G401.6 (cell line): ENCODE results near the gene KLHL15.
"Not testable (repeated sequence)": the region's sequence is repeated elsewhere in the genome, so short reads cannot be mapped to it uniquely, and the experiment has no call there.

Experiments
- FAIRE-seq: peaks from 2 replicates; lab custom pipeline; 2012; peaks lifted over from hg19 to GRCh38; lab: Jason Lieb, UNC

KLHL15 gene

GRCh38 chrX:24014388-24015018 is 12.5 kb downstream of the KLHL15 start:
- FAIRE-seq: no peak

GRCh38 chrX:24012266-24012665 is 14.7 kb downstream of the KLHL15 start:
- FAIRE-seq: no peak

DNA sequence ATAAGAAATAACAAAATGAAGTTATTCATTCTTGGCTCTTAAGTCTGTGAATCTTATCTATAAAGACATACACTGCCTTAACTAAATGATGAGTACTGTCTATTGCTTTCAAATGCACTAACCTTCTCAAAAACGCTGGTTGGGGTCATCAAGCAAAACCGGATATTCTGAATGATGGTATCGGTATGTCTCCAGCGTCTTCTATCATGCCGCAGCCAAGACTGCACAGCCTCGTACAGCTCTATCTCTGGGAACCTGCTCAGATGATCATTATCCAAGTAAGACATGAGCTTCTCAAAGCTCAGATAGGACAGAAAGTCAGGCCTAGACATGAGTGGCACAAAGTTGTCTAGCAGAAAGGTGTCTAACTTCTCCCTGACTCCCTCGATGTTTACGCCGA is 21.1 kb downstream of the KLHL15 start:
- FAIRE-seq: no peak

- no peak for FAIRE-seq
Measured at GRCh38 chrX:24005028-24005427, 22.0 kb downstream of the KLHL15 start.

DNA sequence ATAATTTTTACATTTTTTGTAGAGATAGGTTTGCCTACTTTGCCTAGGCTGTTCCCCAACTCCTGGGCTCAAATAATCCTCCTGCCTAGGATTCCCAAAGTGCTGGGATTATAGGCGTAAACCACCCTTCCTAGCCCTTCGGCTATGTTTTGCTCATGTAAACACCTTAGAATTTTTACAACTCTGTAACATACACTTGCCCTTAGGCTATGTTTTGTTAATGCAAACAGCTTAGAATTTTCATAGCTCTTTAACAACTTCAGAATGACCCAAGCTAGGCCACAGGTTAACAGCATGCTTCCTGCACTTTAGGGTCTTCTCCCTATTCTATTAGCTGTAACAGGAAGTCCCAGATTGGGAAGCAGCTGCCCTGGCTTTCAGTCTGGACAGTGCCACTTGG is 24.2 kb downstream of the KLHL15 start:
- no peak for FAIRE-seq

DNA sequence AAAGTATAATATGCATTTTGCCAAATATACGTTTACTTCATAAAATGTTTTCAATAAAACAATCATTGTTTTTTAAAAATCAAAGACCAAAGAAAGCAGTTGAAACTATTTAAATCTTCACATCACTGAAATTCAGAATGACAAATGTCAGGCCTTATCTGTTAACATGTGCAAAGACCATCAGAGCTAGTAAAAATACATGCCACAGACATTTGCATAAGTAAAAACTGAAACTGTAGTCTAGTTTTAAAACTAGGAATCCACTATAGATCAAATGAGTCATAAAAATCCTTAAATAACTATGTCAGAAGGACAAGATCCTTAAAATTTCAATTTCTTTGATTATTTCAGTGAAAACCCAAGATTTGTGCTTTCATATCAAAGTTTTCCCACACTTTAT is 24.8 kb downstream of the KLHL15 start:
- FAIRE-seq: no peak

- no peak for FAIRE-seq
Measured at GRCh38 chrX:23999671-24000070, 27.3 kb downstream of the KLHL15 start.

- FAIRE-seq: no peak
Measured at GRCh38 chrX:23993012-23993633, 33.9 kb downstream of the KLHL15 start.

GRCh38 chrX:23992431-23992830 is 34.6 kb downstream of the KLHL15 start:
- no peak for FAIRE-seq

DNA sequence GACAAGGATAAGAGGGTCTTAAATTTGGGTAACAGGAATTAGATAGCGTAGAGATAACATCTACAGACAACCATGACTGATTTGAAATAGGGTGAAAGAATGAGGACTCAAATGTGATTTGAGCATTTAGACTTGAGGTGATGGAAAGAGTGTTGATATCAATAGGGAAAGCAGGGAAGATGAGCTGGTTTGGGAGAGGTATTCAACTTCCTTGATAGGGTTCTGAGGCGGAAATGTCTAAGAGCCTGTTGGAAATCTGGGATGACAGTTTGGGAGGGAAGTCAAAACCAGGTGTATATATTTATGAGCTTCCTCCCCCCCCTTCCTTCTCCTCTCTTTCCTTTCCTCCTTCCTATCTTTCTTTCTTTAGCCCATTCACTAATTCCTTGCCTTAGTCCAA is 36.5 kb downstream of the KLHL15 start:
- FAIRE-seq: no peak

DNA sequence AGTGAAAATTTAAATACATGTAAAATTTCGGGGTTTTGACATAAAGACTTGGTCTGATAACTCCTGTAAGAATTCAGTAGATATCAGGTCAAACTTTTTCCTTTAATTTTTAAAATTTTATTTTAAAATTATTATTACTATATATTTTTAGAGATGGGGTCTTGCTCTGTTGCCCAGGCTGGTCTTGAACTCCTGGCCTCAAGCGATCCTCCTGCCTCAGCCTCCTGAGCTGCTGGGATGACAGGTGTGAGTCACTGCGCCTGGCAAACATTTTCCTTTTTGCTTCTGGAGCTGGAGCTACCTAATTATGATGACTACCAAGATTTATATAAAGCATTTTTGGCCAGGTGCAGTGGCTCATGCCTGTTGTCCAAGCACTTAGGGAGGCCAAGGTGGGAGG is 37.3 kb downstream of the KLHL15 start:
- FAIRE-seq: no peak

DNA sequence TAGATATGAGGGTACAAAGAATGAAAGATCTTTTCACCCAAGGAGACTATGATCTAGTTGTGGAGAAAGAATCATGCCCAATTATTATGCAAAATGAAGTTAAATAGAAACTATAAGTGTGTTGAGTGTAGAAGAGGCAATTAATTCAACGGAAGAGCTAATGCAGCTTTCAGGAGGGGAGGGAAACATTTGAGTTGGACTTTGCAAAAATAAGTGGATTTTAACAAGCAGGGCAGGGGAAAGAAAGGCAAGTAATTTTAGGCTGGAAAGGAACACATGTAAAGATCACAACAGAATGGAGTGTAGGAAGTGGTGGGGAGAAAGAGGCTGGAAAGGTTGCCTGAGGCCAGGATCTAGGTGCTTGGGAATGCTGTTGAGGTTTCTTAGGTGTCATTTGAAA is 44.1 kb downstream of the KLHL15 start:
- FAIRE-seq: no peak

DNA sequence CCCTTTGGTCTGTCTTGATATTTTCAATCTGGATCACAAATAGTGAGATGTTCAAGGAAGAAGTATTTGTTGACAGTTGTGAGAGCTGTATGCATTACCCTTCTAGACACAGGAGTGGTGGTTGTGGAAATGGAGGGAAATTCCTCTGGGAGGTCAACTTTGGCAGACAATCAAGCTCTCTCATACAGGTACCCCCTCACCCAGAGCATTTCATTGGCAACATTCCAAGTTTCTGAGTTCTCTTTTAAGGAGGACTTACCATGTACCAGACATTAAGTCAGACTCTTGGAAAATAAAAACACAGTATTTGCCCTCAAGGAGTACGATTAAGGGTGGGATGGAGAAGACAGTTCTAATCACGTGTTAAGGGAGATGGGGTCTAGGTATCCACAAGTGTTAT is 45.3 kb downstream of the KLHL15 start:
- FAIRE-seq: no peak

DNA sequence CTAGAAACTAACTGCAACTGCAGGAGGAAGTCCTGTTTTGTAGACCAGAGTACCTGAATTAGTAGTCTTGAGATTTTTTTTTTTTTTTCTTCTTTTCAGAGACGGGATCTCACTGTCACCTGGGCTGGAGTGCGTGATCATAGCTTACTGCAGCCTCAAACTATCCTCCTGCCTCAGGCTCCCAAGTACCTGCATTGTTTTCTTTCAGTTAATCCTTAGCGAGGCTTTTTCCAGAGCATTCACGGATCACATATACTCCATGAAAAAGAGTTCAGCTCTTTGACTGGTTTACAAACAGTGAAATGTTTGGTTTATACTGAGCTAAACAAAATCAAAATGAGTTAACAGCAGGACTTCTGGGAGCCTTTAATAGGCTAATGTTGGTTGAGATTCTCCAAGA is 45.8 kb downstream of the KLHL15 start:
- FAIRE-seq: peak; percentile 44

DNA sequence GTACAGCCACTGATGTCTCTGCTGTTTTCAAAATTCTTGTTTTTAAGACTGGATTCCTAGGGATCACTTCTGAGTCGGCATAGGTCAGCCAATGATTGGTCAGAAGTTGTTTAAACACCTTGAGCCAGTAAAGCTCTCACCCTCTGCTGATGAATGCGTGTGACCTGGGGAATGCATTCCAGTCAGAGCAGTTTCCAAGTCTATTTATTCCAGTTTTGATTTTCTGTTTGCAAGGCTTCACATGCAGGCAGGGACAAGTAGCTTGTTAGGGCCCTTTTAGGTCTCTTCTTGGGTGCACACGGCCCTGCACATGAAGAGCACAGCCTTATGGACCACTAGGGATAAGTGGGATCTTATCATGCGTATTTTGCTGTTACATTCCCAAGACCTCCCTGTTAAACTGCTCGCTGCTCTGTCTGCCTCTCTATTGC is 47.0 kb downstream of the KLHL15 start:
- FAIRE-seq: peak; percentile 91

GRCh38 chrX:23978491-23978890 is 48.5 kb downstream of the KLHL15 start:
- FAIRE-seq: no peak

GRCh38 chrX:23965630-23966029 is 61.4 kb downstream of the KLHL15 start:
- FAIRE-seq: not testable (repeated sequence)

DNA sequence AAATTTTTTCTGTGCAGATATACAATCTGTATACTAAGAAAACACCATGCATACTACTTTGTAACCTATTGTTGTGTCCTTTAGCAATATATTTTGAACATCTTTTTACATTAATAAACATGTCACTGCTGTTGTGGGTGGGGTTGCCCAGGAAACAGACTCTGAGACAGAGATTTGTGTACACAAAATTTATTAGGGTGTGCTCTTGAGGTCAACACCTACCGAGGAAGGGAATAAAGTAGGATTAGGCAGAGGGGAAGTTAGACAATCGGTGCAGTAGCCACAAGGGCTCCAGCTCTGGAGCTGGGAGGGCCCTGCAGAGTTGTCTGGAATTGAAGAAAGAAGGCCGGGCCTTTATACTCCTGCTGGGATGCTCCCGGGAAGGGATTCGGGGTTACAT is 62.8 kb downstream of the KLHL15 start:
- peak; percentile 37 for FAIRE-seq

- FAIRE-seq: no peak
Measured at GRCh38 chrX:23959781-23960180, 67.2 kb downstream of the KLHL15 start.

GRCh38 chrX:23954396-23954795 is 72.6 kb downstream of the KLHL15 start:
- FAIRE-seq: no peak

GRCh38 chrX:23953908-23954269 is 73.1 kb downstream of the KLHL15 start:
- no peak for FAIRE-seq

GRCh38 chrX:23952984-23953907 is 73.7 kb downstream of the KLHL15 start:
- peak; percentile 86 for FAIRE-seq

DNA sequence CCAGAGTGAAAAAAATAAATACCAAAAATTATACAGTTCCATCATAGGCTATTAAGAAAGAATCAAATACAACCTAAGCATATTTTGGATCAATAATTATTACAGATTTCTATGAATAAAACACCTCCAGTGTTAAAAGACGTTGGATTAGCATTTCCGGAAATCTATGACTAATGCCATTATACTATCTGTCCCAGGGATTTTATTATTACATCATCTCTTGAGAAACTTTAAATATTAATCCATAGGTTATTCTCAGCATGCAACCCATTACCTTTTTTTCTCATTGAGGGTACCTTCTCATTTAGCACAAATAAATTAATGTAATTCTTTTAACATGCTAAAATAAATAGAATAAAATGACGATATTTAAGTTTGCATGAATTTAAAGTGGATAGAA is 74.6 kb downstream of the KLHL15 start:
- no peak for FAIRE-seq
